Measurements from ENCODE around the gene CNTNAP2.

CNTNAP2 gene

DNA sequence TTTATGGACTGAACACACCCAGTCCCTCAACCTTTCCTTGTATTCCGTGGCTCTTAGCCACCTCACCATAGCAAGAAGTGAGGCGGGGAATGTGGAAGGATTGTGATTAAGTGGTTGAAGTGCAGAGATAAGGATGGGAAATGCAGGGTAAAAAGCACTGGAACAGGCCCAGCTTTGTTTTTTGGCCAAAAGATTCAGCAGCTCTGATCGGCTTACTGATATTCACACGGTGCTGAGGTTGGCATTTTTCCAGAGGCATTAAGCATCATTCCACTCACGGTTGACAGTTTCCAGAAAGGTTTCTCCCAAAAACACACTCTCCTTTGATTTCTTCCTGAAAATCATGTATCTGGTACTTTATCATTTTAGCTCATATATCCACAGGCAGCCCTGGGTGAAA lies 544.2 kb downstream of the CNTNAP2 start:
- DNase-seq (ENCODE audit: extremely low read depth in 1 of 2, low read depth in 1 of 2) = no peak

DNA sequence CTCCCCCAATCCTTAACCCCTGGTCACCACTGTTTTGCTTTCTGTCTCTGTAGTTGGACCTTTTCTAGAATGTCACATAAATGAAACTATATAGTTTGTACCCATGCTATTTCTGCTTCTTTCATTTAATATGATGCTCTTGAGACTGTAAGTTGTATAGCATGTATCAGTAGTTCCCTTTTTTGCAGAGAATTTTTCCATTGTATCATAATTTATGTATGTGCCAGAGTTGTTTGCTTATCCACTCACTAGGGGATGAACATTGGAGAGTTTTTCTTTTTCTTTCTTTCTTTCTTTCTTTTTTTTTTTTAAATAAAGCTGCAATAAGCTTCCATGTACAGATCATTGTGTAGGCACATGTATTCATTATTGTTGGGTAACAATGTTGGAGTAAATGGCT lies 544.8 kb downstream of the CNTNAP2 start:
- DNase-seq (ENCODE audit: extremely low read depth in 1 of 2, low read depth in 1 of 2) = no peak

DNA sequence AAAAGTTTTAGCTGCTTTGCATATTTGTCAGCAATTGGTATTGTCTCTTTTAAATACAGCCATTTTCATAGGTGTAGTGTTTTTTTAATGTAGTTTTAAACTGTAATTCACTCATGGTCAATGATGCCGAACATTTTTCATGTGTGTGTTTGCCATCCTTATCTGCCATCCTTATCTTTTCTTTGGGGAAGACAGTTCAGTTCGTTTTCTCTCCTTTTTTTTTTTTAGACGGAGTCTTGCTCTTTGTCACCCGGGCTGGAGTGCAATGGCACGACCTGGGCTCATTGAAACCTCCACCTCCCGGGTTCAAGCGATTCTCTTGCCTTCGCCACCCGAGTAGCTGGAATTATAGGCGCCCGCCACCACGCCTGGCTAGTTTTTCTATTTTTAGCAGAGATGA lies 545.3 kb downstream of the CNTNAP2 start:
- no peak for DNase-seq (ENCODE audit: extremely low read depth in 1 of 2, low read depth in 1 of 2)

DNA sequence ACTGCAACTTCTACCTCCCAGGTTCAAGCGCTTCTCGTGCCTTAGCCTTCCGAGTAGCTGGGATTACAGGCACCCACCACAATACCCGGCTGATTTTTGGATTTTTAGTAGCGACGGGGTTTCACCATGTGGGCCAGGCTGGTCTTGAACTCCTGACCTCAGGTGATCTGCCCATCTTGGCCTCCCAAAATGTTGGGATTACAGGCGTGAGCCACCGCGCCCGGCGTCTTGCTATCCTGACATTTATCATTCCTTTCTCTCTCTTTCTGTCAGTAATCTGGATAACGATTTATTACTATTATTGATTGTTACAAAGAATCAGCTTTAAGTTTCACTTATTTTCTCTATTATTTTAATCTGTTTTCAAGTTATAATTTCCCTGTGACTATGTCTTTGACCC lies 548.4 kb downstream of the CNTNAP2 start:
- DNase-seq (ENCODE audit: extremely low read depth in 1 of 2, low read depth in 1 of 2) = no peak

DNA sequence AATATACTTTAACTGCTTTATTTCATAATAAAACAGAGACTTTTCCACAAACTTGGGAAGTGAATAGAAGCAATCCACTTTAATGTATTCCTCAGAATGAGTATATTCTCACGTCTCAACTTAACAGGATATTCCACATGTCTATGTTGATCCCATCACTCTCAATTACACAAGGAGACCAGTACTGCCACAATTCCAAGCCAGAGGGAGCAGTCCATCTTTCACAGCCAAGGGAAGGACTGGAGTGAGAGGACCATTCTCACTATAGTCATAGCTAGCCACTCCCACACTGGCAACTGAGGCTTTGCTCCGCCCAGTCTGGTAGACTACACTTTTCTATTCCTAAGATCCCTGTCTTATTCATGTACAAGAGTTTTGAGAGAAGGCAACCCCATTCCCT lies 553.9 kb downstream of the CNTNAP2 start:
- DNase-seq (ENCODE audit: extremely low read depth in 1 of 2, low read depth in 1 of 2) = no peak

DNA sequence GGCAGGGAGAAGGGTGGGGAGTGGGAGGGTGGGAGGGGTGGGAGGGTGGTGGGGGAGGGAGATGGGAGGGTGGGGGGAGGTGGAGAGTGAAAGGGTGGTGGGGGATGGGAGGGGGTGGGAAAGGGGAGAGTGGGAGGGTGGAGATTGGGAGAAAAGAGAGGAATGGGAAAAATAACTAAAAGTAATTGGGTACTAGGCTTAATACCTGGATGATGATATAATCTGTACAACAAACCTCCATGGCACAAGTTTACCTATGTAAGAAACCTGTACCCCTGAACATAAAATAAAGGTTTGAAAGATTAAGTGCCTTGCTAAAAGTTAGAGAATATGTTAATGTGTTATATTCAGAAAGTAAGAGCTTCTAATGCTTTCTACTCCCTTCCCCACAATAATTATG lies 564.9 kb downstream of the CNTNAP2 start:
- DNase-seq (ENCODE audit: extremely low read depth in 1 of 2, low read depth in 1 of 2) = no peak

DNA sequence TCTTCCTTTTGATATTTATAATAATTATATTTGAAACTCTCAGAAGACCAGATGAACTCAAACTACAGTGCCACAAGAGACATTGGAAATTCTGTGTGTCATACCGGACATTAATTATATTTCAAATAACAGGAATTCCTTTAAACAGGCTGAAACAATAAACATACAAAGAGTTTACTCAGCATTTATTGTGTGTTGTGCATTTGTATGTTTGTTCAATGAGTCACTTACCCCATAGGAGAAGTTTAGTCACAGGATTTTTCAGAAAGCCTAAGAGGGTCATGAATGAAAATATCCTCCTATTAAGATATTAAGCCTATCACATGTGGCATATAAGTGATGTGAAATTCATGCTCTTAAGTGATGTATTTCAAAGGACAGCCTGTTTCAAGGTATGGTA lies 566.8 kb downstream of the CNTNAP2 start:
- DNase-seq (ENCODE audit: extremely low read depth in 1 of 2, low read depth in 1 of 2) = no peak

DNA sequence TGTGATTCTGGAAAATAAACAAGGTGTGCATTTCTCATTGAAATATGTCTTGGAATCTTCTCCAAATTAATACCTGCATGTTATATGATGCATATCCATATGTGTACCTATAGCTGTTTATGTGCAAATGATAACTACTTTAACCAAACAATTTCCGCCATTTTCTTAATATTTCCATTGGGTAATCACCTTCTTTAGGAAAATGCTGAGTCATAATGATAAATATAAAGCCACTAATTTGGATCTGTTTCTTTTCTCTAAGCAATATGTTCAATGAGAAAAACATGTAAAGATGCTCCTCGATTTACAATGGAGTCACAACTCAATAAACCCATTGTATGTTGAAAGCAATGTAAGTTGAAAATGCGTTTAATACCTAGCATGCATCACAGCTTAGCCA lies 574.4 kb downstream of the CNTNAP2 start:
- DNase-seq (ENCODE audit: extremely low read depth in 1 of 2, low read depth in 1 of 2) = no peak

DNA sequence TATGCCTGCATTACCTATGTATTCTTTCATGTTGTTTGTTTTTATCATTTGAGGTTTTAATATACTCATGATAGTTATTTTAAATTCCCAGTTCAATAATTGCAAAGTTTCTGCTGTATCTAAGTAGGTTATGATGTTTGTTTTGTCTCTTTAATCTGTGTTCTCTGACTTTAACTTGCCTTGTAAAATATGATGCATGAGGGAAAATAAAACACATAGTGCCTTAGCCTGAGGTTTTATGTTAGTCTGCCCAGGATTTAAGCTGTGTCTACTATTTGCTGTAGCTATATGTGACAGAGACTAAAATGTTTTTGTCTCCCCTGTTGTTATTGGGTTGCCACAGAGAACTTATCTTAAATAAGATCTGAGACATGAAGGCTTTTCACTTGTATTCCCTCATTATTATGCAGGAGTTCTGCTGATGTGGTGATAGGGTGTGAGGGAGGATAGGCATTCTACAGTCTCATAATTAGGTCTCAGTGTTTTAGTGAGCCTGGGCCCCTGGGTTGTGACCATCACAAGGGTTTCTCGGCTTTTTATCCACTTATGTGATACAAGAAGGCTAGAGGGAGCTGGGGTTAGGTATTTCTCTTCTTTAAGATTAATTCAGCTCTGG lies 582.5 kb downstream of the CNTNAP2 start:
- no peak for DNase-seq (ENCODE audit: extremely low read depth in 1 of 2, low read depth in 1 of 2)

DNA sequence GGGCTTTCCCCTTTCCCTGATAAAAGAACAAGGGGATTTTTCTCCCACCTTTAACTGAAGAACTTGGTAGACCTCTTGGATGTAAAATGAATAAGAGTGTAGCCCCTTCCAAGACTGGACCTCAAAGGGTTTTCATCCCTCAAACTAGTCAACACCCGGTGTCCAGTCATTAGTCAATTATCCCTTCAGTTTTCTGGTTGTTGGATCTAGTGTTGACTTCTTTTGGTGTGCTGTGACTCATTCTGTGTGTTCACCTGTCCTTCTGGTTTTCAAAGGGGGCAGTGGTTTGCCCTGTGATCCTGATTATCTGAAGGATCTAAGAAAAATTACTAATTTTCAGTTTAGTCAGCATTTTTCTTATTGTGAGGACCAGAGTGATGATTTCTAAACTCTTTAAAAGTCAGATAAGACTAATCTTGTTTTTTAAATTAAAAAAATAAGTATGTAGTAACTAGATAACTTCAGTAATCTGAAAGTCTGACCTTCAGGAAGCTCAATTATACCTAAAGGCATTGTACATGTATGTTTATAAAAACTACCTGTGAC lies 583.5 kb downstream of the CNTNAP2 start:
- no peak for DNase-seq (ENCODE audit: extremely low read depth in 1 of 2, low read depth in 1 of 2)

DNA sequence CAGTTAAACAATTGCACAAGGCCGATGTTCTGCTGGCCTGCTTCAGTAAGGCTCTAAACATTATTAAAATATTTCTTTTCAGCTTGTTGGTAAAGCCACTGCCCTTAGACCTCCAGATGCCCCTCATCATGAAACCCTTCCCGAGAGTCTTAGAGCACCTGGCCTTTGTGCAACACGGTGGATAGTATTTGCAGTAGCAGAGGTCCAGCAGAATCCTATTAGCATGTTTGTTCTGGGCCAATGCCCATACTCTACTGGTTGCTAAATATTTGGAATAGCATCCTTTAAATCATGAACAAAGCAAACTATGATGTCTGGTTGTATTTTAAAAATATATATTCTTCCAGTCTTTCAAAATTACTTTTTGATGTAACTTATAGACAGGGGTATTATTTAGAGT lies 584.6 kb downstream of the CNTNAP2 start:
- DNase-seq (ENCODE audit: extremely low read depth in 1 of 2, low read depth in 1 of 2) = no peak

DNA sequence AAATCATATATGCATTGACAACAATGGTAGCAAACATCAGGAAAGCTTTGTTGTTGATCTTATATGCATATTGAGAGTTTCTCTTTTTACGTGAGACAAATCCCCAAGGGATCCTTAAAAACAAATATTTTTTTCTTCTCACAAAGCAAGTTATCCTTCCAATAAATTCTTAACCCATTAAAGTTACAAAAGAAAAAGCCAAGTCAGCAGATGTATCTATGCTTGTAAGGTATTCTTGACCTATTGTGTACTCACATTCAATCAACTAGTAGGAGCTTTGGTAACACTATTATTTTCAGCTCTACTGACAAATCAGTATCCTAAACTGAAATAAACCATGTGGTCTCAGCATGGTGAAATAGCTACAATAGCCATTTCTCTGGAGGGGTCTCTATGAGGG lies 586.3 kb downstream of the CNTNAP2 start:
- no peak for DNase-seq (ENCODE audit: extremely low read depth in 1 of 2, low read depth in 1 of 2)

DNA sequence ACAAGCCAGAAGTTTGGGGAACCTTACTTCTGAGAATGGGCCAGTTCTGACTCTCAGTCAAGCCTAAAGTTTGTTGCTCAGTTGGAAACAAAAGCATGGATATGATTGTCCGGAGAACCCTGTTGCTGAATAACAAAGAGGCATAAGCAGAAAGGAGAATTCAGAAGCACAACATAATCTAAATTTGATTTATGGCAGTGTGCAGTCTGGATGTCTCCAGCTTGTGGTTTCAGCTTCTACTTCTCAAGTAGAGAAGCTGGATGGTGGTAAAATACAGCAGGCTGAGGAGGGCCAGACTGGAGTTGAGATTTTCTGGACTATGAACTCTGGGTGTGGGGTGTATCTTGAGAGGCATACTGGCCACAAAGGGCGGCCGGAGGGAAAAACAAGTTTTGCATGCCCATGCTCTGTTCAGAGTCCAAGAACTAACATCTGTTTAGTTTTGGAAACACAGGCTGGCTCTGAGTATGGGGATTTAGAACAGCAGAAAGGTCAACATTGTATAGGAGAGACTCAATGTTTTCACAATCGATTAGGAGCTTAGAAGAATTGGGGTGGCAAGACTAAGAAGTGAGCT lies 592.9 kb downstream of the CNTNAP2 start:
- no peak for DNase-seq (ENCODE audit: extremely low read depth in 1 of 2, low read depth in 1 of 2)

DNA sequence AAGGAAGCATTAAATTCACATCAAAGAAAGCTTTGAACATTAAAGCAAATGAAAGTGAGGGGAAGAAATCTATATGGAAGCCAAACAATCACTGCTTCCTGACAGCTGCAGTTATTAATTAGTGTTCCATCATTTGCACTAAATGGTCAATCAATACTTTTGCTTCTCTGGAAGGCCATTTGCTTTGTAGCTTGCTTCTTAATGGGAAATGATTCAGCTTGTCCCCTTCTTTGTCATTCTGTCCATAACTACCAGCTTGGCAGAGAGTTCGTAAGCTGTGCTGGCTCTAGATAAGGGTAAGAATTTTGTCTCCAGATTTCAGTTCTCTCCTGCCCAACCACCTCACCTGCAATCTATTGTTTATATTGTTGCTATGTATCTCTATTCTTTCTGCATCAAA lies 596.6 kb downstream of the CNTNAP2 start:
- DNase-seq (ENCODE audit: extremely low read depth in 1 of 2, low read depth in 1 of 2) = no peak

DNA sequence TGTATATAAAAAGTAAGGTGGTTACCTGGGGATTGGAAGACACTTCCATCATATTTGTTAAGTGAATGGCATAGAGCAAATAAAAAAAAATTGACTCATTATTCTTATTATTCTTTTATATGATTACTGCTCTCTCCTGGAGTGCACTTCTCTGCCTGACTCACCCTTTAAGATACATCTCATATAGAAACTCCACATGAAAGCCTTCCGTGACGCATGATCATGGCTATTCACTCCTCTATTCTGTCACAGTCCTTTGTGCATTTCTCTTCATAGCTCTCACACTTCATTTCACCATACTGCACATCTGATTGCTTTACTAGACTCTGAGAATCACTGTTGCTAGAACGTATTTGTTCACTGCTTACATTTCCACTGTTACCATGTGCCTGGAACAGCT lies 597.3 kb downstream of the CNTNAP2 start:
- DNase-seq (ENCODE audit: extremely low read depth in 1 of 2, low read depth in 1 of 2) = no peak

DNA sequence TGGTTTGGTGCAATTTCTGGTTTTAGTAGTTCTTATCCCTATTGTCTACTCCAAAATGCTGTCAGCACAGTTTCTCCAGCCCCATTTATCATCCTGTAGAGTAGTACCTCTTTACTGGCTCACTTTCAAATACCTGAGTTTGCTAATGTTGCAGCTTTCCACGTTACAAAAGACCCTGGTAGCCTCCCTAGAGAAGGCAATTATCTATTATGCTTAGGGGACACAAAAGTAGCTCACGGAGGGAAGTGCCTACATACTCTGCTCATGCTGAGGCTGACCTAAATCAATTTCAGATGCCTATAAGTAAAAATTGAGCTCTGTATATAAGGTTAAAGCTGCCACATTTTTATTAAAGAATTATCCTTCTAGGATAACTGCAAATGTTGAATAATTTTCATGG lies 603.6 kb downstream of the CNTNAP2 start:
- no peak for DNase-seq (ENCODE audit: extremely low read depth in 1 of 2, low read depth in 1 of 2)

DNA sequence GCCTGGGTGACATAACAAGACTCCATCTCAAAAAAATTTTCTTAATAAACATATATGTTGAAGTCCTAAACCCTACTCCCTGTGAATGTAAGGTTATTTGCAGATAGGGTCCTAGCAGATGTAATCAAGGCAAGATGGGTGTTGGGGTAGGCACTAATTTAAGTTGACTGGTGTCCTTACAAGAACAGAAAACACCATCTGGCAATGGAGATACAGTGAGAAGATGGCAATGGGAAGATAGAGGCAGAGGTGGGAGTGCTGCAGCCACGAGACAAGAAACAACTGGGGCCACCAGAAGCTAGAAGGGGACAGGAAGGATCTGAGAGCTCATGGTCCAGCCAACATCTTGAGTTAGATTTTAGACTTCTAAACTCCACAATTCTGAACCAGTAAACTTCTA lies 606.4 kb downstream of the CNTNAP2 start:
- no peak for DNase-seq (ENCODE audit: extremely low read depth in 1 of 2, low read depth in 1 of 2)

DNA sequence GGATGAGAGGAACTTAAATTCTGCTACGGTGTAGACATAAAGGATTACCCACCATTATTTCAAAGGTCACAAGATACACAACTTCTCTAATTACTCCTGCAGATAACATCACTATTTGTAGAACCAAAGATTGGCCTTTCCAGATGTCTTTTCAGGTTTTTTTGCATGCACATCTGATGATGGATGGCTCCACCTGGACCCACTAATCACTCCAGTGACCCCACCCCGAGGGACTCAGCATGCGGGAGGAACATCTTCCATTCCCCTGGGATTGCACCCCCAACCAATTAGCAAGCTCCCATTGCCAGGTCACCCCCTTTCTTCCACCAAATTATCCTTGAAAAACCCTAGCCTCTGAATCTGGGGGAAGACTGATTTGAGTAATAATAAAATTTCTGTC lies 608.9 kb downstream of the CNTNAP2 start:
- no peak for DNase-seq (ENCODE audit: extremely low read depth in 1 of 2, low read depth in 1 of 2)

DNA sequence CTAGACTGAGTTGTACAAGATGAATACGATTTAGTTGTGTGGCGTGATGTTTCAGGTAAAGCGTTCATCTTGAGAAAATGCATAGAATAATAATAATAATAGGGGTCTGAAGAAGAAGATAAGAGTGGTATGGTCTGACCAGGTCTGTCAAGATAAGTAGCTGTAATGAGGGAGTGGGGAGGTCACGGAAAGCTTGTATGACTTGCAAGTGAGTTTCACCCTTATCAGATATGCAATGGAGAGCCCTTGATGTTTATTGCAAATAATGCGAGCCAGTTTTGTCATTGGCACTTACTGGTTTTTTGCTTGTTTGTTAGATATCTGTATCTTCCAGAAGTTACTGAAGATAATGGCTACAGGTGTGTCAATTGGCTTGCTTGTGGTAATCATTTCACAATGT lies 611.5 kb downstream of the CNTNAP2 start:
- no peak for DNase-seq (ENCODE audit: extremely low read depth in 1 of 2, low read depth in 1 of 2)

DNA sequence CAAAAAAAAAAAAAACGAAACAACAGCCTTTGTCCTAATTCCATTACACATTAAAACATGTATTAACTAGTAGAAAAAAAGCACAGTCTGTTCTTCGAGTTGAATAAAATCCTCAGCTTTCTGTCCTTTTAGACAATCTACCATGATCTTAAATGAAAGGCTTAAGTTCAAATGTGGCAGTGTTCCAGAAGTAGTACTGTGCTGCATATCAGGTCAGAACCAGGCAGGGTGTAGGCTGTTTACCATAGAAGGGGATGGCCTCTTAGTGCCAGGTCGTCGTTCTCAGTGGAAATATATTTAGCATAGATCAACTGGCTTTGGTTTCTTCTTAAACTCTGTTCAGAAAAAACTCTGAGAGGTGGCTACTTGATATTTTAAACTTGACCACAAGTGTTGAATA lies 612.0 kb downstream of the CNTNAP2 start:
- no peak for DNase-seq (ENCODE audit: extremely low read depth in 1 of 2, low read depth in 1 of 2)

DNA sequence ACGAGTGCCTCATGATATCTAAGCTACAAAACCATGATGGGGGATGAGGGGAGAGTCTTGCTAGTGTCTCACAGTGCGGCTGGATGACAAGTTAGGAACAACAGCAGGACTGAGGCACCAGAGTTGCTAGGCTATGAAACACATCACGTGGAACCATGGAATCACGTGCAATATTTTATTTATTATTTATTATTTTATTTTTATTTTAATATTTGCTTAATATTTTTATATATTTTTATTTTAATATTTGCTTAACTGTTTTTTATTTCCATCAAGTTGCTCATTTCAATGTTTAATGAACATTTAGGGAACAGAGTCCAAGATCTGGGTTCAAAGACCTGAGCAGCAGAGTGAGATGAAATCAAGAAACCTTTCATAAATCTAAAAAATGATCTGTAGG lies 614.6 kb downstream of the CNTNAP2 start:
- no peak for DNase-seq (ENCODE audit: extremely low read depth in 1 of 2, low read depth in 1 of 2)

DNA sequence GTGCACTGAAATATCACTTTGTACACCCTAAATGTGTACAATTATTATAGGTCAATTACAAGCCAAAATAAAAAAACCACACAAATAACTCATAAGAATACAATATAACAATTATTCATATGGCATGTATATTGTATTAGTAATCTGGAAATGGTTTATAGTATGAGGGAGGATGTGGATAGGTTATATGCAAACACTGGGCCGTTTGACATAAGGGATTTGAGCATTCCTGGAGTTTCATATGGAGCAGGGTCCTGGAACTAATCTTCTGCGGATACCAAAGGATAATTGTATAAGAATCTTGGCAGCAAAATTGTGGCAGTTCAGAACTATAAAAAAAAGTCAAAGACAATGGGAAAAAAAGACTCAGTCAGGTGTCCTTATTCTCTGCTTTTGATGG lies 619.4 kb downstream of the CNTNAP2 start:
- no peak for DNase-seq (ENCODE audit: extremely low read depth in 1 of 2, low read depth in 1 of 2)
